22Rv1 (cell line): ENCODE measurements around the gene BTBD17.

ENCODE experiments used
- H3K27ac ChIP-seq: fragments of 450-650 bp; 2 replicates; pipeline ENCODE4 v1.5.1; 2017
- ZFX ChIP-seq: fragments of 450-650 bp; IDR thresholded peaks from 2 replicates; pipeline ENCODE4 v1.6.1; 2017; ENCODE audit warnings: antibody characterized with exemption, borderline replicate concordance
- TF ChIP-seq, protein P1 (sequence below): fragments of 450-650 bp; IDR thresholded peaks from 2 replicates; pipeline ENCODE4 v1.5.1; 2017; ENCODE audit warnings: mild to moderate bottlenecking

The BTBD17 gene

DNA sequence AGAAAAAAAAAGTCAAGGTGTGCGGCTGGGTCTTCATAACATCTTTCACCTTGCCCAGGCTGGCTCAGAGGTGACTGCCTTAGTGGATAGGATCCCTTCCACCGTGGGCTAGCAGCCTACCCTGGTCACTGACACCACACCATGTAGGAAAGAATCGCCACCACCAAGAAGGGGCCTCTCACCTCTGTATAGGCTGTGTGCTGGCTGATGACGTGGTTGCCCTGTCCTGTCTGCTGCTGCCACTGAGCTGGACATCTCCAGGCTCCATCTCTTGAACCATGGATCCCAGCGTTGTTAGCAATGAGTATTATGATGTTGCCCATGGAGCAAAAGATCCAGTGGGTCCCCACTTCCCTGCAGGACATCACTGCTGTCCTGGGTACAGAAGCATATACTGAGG, 5.5 kb upstream of the BTBD17 start, which contains the start of gene GPR142:
Gene GPR142, plus strand, starts transcription at position 301 of the 400 bp plus-strand sequence. CDS start 2,035 bp downstream, outside the sequence.
- H3K27ac ChIP-seq = no peak within 1 kb of the TSS
- no peak for TF ChIP-seq ZFX
- TF ChIP-seq, protein P1, sequence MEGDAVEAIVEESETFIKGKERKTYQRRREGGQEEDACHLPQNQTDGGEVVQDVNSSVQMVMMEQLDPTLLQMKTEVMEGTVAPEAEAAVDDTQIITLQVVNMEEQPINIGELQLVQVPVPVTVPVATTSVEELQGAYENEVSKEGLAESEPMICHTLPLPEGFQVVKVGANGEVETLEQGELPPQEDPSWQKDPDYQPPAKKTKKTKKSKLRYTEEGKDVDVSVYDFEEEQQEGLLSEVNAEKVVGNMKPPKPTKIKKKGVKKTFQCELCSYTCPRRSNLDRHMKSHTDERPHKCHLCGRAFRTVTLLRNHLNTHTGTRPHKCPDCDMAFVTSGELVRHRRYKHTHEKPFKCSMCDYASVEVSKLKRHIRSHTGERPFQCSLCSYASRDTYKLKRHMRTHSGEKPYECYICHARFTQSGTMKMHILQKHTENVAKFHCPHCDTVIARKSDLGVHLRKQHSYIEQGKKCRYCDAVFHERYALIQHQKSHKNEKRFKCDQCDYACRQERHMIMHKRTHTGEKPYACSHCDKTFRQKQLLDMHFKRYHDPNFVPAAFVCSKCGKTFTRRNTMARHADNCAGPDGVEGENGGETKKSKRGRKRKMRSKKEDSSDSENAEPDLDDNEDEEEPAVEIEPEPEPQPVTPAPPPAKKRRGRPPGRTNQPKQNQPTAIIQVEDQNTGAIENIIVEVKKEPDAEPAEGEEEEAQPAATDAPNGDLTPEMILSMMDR = no peak

DNA sequence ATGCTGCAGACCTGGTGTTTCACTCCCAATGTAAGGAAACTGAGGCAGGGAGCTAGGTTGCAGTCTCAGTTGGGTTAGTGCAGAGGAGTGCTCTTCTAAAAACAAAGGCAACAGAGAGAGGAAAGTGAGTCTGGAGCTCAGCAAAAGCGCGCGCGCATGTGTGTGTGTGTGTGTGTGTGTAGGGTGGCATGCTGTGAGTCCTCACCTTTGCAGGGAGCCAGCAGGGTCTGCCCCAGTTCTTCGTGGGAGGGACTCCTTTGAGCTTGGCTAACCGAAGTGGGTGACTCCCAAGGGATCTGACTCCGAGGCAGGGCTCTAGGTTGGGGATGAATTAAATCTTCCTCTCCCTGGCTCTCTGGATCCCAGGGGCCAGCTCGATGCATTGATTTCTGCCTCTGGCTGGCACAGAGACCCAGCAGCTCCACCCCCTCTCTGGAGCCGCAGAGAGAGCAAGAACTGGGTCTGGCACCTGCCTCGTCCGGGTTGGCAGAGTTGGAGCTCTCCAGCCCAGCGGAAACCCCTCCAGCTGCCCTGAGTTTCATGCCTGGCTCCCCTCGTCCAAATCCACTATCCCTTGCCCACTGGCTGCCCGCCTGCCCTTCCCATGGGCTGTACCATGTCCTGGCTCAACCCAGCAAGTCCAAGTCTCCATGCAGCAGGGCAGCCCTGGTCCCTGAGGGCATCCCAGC, 1.3 kb upstream of the BTBD17 start:
- H3K27ac ChIP-seq = no peak overlapping the region
- no peak for TF ChIP-seq ZFX
- TF ChIP-seq, protein P1 = no peak

DNA sequence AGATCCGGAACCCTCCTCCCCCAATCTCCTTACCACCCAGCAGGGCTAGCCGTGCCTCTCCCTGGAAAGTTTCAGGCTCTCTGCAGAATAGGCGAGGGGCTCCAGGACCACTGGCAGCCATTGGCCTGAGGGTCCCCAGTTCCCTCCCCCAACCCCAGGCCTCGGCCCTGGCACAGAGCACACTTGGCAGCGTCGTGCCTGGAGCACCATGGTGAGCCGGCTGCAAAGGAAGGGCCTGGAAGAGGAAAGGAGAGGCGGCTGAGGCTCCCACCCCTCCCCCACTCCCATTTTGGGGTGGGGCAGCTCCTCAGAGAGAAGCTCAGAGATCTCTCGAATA, 369 bp upstream of the BTBD17 start:
- TF ChIP-seq, protein P1 = no peak
- TF ChIP-seq ZFX = no peak
- no peak overlapping the region for H3K27ac ChIP-seq

- no peak for TF ChIP-seq ZFX
- TF ChIP-seq, protein P1 = no peak
- no peak overlapping the region for H3K27ac ChIP-seq
These were observed 804 bp downstream of the BTBD17 start for GRCh38 chr17:74360899-74361229.

DNA sequence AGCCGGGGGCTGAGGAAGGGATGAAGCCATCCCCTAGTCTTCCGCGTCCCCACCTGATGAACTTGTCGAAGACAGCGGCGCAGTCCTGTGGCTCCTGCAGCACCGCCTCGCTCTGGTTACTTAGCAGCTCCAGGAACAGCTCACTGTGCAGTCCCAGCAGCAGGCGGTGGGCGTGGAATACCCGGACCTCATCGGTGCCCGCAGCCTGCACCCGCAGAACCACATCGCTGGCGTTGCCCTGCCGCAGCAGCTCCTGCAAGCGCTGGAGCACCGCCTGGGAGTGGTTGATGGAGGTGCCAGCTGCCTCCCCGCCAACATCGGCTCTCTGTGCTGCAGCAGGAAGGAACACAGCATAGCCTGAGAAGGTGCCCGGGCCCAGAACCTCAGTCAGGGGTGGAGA, 1.8 kb downstream of the BTBD17 start:
- no peak overlapping the region for H3K27ac ChIP-seq
- no peak for TF ChIP-seq ZFX
- TF ChIP-seq, protein P1 = no peak

DNA sequence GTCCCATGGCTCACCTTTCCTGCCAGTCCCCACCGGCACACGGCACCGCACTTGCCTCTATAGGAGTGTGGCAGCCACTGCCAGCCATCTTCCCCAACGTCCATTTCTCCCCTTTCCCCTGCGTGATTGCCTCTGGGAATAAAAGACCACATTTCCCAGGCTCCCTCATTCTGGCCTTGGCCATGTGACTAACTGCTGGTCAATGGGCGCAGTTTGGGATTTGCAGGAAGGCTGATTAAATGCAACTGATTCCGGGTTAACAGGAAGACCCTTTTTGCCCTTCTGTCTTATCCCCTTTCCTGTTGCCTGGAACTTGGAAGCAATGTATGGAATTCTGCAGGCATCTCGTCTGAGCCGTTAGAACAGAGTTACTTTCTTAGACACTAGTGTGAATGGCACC, 3.0 kb downstream of the BTBD17 start:
- TF ChIP-seq, protein P1 = no peak
- no peak for TF ChIP-seq ZFX
- no peak overlapping the region for H3K27ac ChIP-seq

- no peak overlapping the region for H3K27ac ChIP-seq
- TF ChIP-seq ZFX = no peak
- TF ChIP-seq, protein P1 = no peak
These were observed 4.2 kb downstream of the BTBD17 start for GRCh38 chr17:74357466-74357809.
